ENCODE measurements around the gene PROKR1. TPM values are rescaled to one million over a fixed set of nuclear protein-coding genes. Genes with fewer than 3 reads are reported as not detected.

PROKR1 gene
- total RNA-seq, 1 donor from 2014 or later, result not detected

- no peak for DNase-seq (ENCODE audit: low spot score)
These were observed 55.4 kb downstream of the PROKR1 start for GRCh38 chr2:68698567-68699377.

- no peak for DNase-seq (ENCODE audit: low spot score)
These were observed 57.2 kb downstream of the PROKR1 start for GRCh38 chr2:68700560-68700959.

GRCh38 chr2:68706637-68707036 lies 63.3 kb downstream of the PROKR1 start:
- no peak for DNase-seq (ENCODE audit: low spot score)

Other genes with a start within 250 kb of the PROKR1 start
- gene FBXO48, start 176.3 kb upstream of the PROKR1 start, total RNA-seq, result 1.7 TPM
- 3.5 TPM for gene APLF, start 176.0 kb upstream of the PROKR1 start, total RNA-seq
- gene ARHGAP25, start 91.2 kb downstream of the PROKR1 start, total RNA-seq, result 12.6 TPM
- gene BMP10, start 227.8 kb downstream of the PROKR1 start, total RNA-seq, result not detected

All from mucosa of gallbladder (tissue), 1 donor.